ENCODE data around the gene KIF9.

KIF9 gene

GRCh38 chr3:47247131-47248064, 35.2 kb downstream of the KIF9 start:
- TF ChIP-seq CTCF (IDR thresholded peaks at IDR 0.05; ENCODE audit: low read depth, low read length, missing control alignments), result no peak
- no peak for DNase-seq (ENCODE audit: low read depth)
- H3K4me3 ChIP-seq (ENCODE audit: low read depth, low read length), result no peak overlapping the region

GRCh38 chr3:47245271-47245670, 37.3 kb downstream of the KIF9 start:
- no peak for DNase-seq (ENCODE audit: low read depth)
- H3K4me3 ChIP-seq (ENCODE audit: low read depth, low read length), result no peak overlapping the region
- no peak for TF ChIP-seq CTCF (IDR thresholded peaks at IDR 0.05; ENCODE audit: low read depth, low read length, missing control alignments)

GRCh38 chr3:47244531-47245100, 38.0 kb downstream of the KIF9 start:
- no peak for DNase-seq (ENCODE audit: low read depth)
- no peak for TF ChIP-seq CTCF (IDR thresholded peaks at IDR 0.05; ENCODE audit: low read depth, low read length, missing control alignments)
- H3K4me3 ChIP-seq (ENCODE audit: low read depth, low read length), result no peak overlapping the region

- H3K4me3 ChIP-seq (ENCODE audit: low read depth, low read length), result no peak overlapping the region
- DNase-seq (ENCODE audit: low read depth), result no peak
- TF ChIP-seq CTCF (IDR thresholded peaks at IDR 0.05; ENCODE audit: low read depth, low read length, missing control alignments), result peak; percentile 20
Measured at GRCh38 chr3:47243419-47244147, 39.0 kb downstream of the KIF9 start.

- no peak for TF ChIP-seq CTCF (IDR thresholded peaks at IDR 0.05; ENCODE audit: low read depth, low read length, missing control alignments)
- no peak for DNase-seq (ENCODE audit: low read depth)
- H3K4me3 ChIP-seq (ENCODE audit: low read depth, low read length), result no peak overlapping the region
Measured at GRCh38 chr3:47239929-47240328, 42.7 kb downstream of the KIF9 start.

DNA sequence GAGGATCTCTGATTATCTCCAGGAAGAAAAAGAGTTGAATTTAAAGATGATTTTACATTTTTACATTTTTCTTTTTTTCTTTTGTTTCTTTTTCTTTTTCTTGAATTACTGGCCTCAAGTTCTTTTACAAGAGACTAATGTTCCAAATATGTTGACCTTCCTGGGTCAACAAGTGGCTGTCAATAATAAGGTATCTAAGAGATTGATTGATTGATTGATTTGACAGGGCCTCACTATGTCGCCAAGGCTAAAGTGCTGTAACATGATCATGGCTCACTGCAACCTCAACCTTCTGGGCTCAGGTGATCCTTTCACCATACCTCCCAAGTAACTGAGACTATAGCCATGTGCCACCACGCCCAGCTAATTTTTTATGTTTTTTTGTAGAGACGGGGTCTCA, 44.6 kb downstream of the KIF9 start:
- no peak for TF ChIP-seq CTCF (IDR thresholded peaks at IDR 0.05; ENCODE audit: low read depth, low read length, missing control alignments)
- H3K4me3 ChIP-seq (ENCODE audit: low read depth, low read length), result no peak overlapping the region
- DNase-seq (ENCODE audit: low read depth), result no peak

All from GM12864 (cell line).